ENCODE data around the gene ERFE.

The ERFE gene

GRCh38 chr2:238139196-238140039, 19.4 kb upstream of the ERFE start:
- DNase-seq (ENCODE audit: low read depth in 3 of 3), result no peak

- no peak for DNase-seq (ENCODE audit: low read depth in 3 of 3)
Measured at GRCh38 chr2:238140040-238140439, 18.7 kb upstream of the ERFE start.

GRCh38 chr2:238140721-238141540, 17.8 kb upstream of the ERFE start:
- DNase-seq (ENCODE audit: low read depth in 3 of 3), result no peak

- DNase-seq (ENCODE audit: low read depth in 3 of 3), result no peak
Measured at GRCh38 chr2:238141541-238142318, 17.0 kb upstream of the ERFE start.

- DNase-seq (ENCODE audit: low read depth in 3 of 3), result no peak
Measured at GRCh38 chr2:238142382-238143205, 16.2 kb upstream of the ERFE start.

- DNase-seq (ENCODE audit: low read depth in 3 of 3), result no peak
Measured at GRCh38 chr2:238143239-238143951, 15.4 kb upstream of the ERFE start.

- no peak for DNase-seq (ENCODE audit: low read depth in 3 of 3)
Measured at GRCh38 chr2:238144262-238144661, 14.5 kb upstream of the ERFE start.

- no peak for DNase-seq (ENCODE audit: low read depth in 3 of 3)
Measured at GRCh38 chr2:238145046-238145445, 13.7 kb upstream of the ERFE start.

- DNase-seq (ENCODE audit: low read depth in 3 of 3), result no peak
Measured at GRCh38 chr2:238145851-238146250, 12.9 kb upstream of the ERFE start.

GRCh38 chr2:238146884-238147544, 11.8 kb upstream of the ERFE start:
- no peak for DNase-seq (ENCODE audit: low read depth in 3 of 3)

GRCh38 chr2:238148981-238149380, 9.8 kb upstream of the ERFE start:
- no peak for DNase-seq (ENCODE audit: low read depth in 3 of 3)

- no peak for DNase-seq (ENCODE audit: low read depth in 3 of 3)
Measured at GRCh38 chr2:238149841-238150572, 8.8 kb upstream of the ERFE start.

- no peak for DNase-seq (ENCODE audit: low read depth in 3 of 3)
Measured at GRCh38 chr2:238150686-238151085, 8.1 kb upstream of the ERFE start.

- no peak for DNase-seq (ENCODE audit: low read depth in 3 of 3)
Measured at GRCh38 chr2:238151205-238151604, 7.6 kb upstream of the ERFE start.

GRCh38 chr2:238151628-238152235, 7.0 kb upstream of the ERFE start:
- no peak for DNase-seq (ENCODE audit: low read depth in 3 of 3)

- no peak for DNase-seq (ENCODE audit: low read depth in 3 of 3)
Measured at GRCh38 chr2:238152771-238153688, 5.7 kb upstream of the ERFE start.

- no peak for DNase-seq (ENCODE audit: low read depth in 3 of 3)
Measured at GRCh38 chr2:238154570-238154969, 4.2 kb upstream of the ERFE start.
